IPS-NIHi11 (cell line): Measurements from ENCODE around the gene CCDC106.

Source experiments
- DNase-seq: peaks from one replicate; pipeline ENCODE4 v3.0.0; 2012; ENCODE audit warnings: mixed read lengths, low spot score

Gene CCDC106

GRCh38 chr19:55635856-55636440 is 12.1 kb upstream of the CCDC106 start:
- DNase-seq = no peak

- DNase-seq = no peak
These were observed 11.3 kb upstream of the CCDC106 start for GRCh38 chr19:55636723-55637122.

- no peak for DNase-seq
These were observed 10.5 kb upstream of the CCDC106 start for GRCh38 chr19:55637534-55637933.

GRCh38 chr19:55638864-55639359 is 9.1 kb upstream of the CCDC106 start:
- no peak for DNase-seq

- no peak for DNase-seq
These were observed 7.9 kb upstream of the CCDC106 start for GRCh38 chr19:55640043-55640576.

GRCh38 chr19:55640577-55641425 is 7.2 kb upstream of the CCDC106 start, which contains the start of gene ZNF580:
Gene ZNF580 (plus strand): TSS chr19:55641002. CDS start chr19:55642509, 1,507 bp downstream.
- peak; percentile 84 for DNase-seq

- no peak for DNase-seq
These were observed 6.4 kb upstream of the CCDC106 start for GRCh38 chr19:55641426-55642152.

- no peak for DNase-seq
These were observed 5.6 kb upstream of the CCDC106 start for GRCh38 chr19:55642153-55643002.

- peak; percentile 75 for DNase-seq
These were observed 4.8 kb upstream of the CCDC106 start, which contains the start of gene ZNF581 for GRCh38 chr19:55643003-55643886. Gene ZNF581 (plus strand): TSS chr19:55643649. CDS start chr19:55644572, 923 bp downstream.

GRCh38 chr19:55643887-55644176 is 4.2 kb upstream of the CCDC106 start:
- DNase-seq = no peak

- DNase-seq = no peak
These were observed 3.7 kb upstream of the CCDC106 start for GRCh38 chr19:55644191-55644833.

- no peak for DNase-seq
These were observed 3.0 kb upstream of the CCDC106 start for GRCh38 chr19:55644842-55645511.

- no peak for DNase-seq
These were observed 2.5 kb upstream of the CCDC106 start for GRCh38 chr19:55645512-55645881.

- DNase-seq = no peak
These were observed 902 bp upstream of the CCDC106 start for GRCh38 chr19:55646889-55647731.

- DNase-seq = no peak
These were observed 714 bp downstream of the CCDC106 start for GRCh38 chr19:55648585-55649267.

- DNase-seq = no peak
These were observed 1.5 kb downstream of the CCDC106 start for GRCh38 chr19:55649268-55650125.

- DNase-seq = no peak
These were observed 2.1 kb downstream of the CCDC106 start for GRCh38 chr19:55650126-55650557.
